H1 (cell line): ENCODE data around the gene BRD9. TPM values are rescaled to one million over a fixed set of nuclear protein-coding genes. Genes with fewer than 3 reads are reported as not detected.

Source experiments
- CTCF ChIA-PET: fragments of 300-600 bp; sonication (Branson Sonifier 250); formaldehyde crosslinking; loops from one replicate; lab custom pipeline; 2021; ENCODE audit not compliant: partially characterized antibody; lab: Charles Lee
- POLR2A ChIA-PET: fragments of 300-600 bp; sonication (Branson Sonifier 250); formaldehyde crosslinking; loops from one replicate; lab custom pipeline; 2021; ENCODE audit warnings: inconsistent platforms; ENCODE audit not compliant: partially characterized antibody; lab: Charles Lee
- DNase-seq, 2 experiments: peaks; one replicate each; pipeline versions ENCODE4 v3.0.0 to v3.0.0-alpha.2; 2010 to 2022; ENCODE audit warnings: low spot score in 2 of 2, low read depth in 1 of 2, mixed read lengths in 1 of 2
- FAIRE-seq: peaks from 2 replicates; lab custom pipeline; 2011; peaks lifted over from hg19 to GRCh38; lab: Jason Lieb, UNC
- H2AFZ ChIP-seq: 2 replicates; pipeline ENCODE4 v1.8.1; 2012; ENCODE audit warnings: low read length, inconsistent platforms
- H2AK5ac ChIP-seq: 2 replicates; pipeline ENCODE4 v1.6.1; 2013; ENCODE audit warnings: low read depth, low read length
- H2BK120ac ChIP-seq: replicated peaks from 2 replicates; pipeline ENCODE3; 2013; ENCODE audit warnings: low read depth, low read length, inconsistent platforms
- H2BK12ac ChIP-seq: 2 replicates; pipeline ENCODE4 v1.6.1; 2013; ENCODE audit warnings: low read depth, low read length
- H2BK15ac ChIP-seq: 2 replicates; pipeline ENCODE4 v1.6.1; 2013; ENCODE audit warnings: low read length
- H2BK20ac ChIP-seq: 2 replicates; pipeline ENCODE4 v1.6.1; 2013; ENCODE audit warnings: low read length
- H2BK5ac ChIP-seq: 2 replicates; pipeline ENCODE4 v1.6.1; 2013; ENCODE audit warnings: low read depth, low read length
- H3K14ac ChIP-seq: 2 replicates; pipeline ENCODE4 v1.6.1; 2013; ENCODE audit warnings: inconsistent platforms; ENCODE audit not compliant: insufficient read length
- H3K18ac ChIP-seq: 2 replicates; pipeline ENCODE4 v1.6.1; 2013; ENCODE audit warnings: low read length; ENCODE audit errors: extremely low read depth
- H3K23ac ChIP-seq: 2 replicates; pipeline ENCODE4 v1.6.1; 2013; ENCODE audit warnings: inconsistent platforms; ENCODE audit not compliant: insufficient read length
- H3K23me2 ChIP-seq: 2 replicates; pipeline ENCODE4 v1.6.1; 2013; ENCODE audit warnings: low read depth, low read length
- H3K27ac ChIP-seq: 2 replicates; pipeline ENCODE4 v1.6.1; 2011; ENCODE audit warnings: low read depth, low read length, inconsistent platforms
- H3K27me3 ChIP-seq, 4 experiments: replicated peaks in 1 of 4; 1 replicate in 1 of 4; 2 replicates in 3 of 4; pipeline versions ENCODE4 v1.6.1 to v1.8.1; 2011 to 2013; ENCODE audit warnings: low read length in 3 of 4, mild to moderate bottlenecking in 3 of 4, inconsistent platforms in 2 of 4, mixed read lengths in 2 of 4, moderate library complexity in 1 of 4; ENCODE audit not compliant: control insufficient read depth in 3 of 4, insufficient read depth in 3 of 4; ENCODE audit errors: extremely low read depth in 1 of 4
- H3K36me3 ChIP-seq, 4 experiments: 2 replicates each; pipeline versions ENCODE4 v1.6.1 to v1.8.1; 2011 to 2013; ENCODE audit warnings: mild to moderate bottlenecking in 4 of 4, low read length in 3 of 4, moderate library complexity in 2 of 4, control low read depth in 1 of 4, inconsistent platforms in 1 of 4; ENCODE audit not compliant: insufficient read depth in 4 of 4, control insufficient read depth in 2 of 4
- H3K4ac ChIP-seq: replicated peaks from 2 replicates; pipeline ENCODE3; 2013; ENCODE audit warnings: low read length, low read depth, mixed read lengths, inconsistent platforms; ENCODE audit not compliant: insufficient read length
- H3K4me1 ChIP-seq, 4 experiments: replicated peaks in 1 of 4; 1 replicate in 1 of 4; 2 replicates in 3 of 4; pipeline versions ENCODE4 v1.6.1 to v1.8.1; 2011 to 2013; ENCODE audit warnings: low read length in 3 of 4, inconsistent platforms in 2 of 4, mixed read lengths in 1 of 4; ENCODE audit not compliant: insufficient read depth in 4 of 4, control insufficient read depth in 3 of 4
- H3K4me2 ChIP-seq, 2 experiments: 2 replicates each; pipeline versions ENCODE4 v1.6.1 to v1.8.1; 2011 to 2013; ENCODE audit warnings: low read depth in 2 of 2, low read length in 2 of 2, control low read depth in 1 of 2, inconsistent platforms in 1 of 2, mild to moderate bottlenecking in 1 of 2; ENCODE audit not compliant: insufficient read depth in 1 of 2
- H3K4me3 ChIP-seq, 4 experiments: fragments of 200-600, 300-600 bp in 1 of 4; sonication (generic), shearing (Covaris generic), sonication (Bioruptor Twin) in 1 of 4; 2 replicates each; pipeline versions ENCODE4 v1.5.1 to v1.8.1; 2011 to 2016; ENCODE audit warnings: low read length in 4 of 4, low read depth in 3 of 4, control low read depth in 2 of 4, inconsistent platforms in 2 of 4, mild to moderate bottlenecking in 2 of 4, mixed read lengths in 1 of 4, moderate library complexity in 1 of 4; ENCODE audit not compliant: insufficient read depth in 2 of 4; ENCODE audit errors: extremely low read depth in 1 of 4
- H3K56ac ChIP-seq: replicated peaks from 2 replicates; pipeline ENCODE3; 2013; ENCODE audit warnings: low read depth, mild to moderate bottlenecking, mixed read lengths, low read length, inconsistent platforms; ENCODE audit not compliant: insufficient read length
- H3K79me1 ChIP-seq: 2 replicates; pipeline ENCODE4 v1.6.1; 2013; ENCODE audit warnings: low read depth, low read length, control low read depth
- H3K79me2 ChIP-seq, 2 experiments: 2 replicates each; pipeline versions ENCODE4 v1.6.1 to v1.8.1; 2012 to 2013; ENCODE audit warnings: low read length in 2 of 2, mild to moderate bottlenecking in 2 of 2, inconsistent platforms in 1 of 2; ENCODE audit not compliant: insufficient read depth in 2 of 2, control insufficient read depth in 1 of 2
- H3K9ac ChIP-seq, 4 experiments: replicated peaks in 1 of 4; 1 replicate in 1 of 4; 2 replicates in 3 of 4; pipeline versions ENCODE4 v1.6.1 to v1.8.1; 2011 to 2013; ENCODE audit warnings: low read depth in 3 of 4, low read length in 3 of 4, control low read depth in 2 of 4, mild to moderate bottlenecking in 2 of 4, moderate library complexity in 2 of 4, inconsistent platforms in 1 of 4; ENCODE audit errors: extremely low read depth in 1 of 4
- H3K9me3 ChIP-seq, 2 experiments: 2 replicates each; pipeline versions ENCODE4 v1.6.1 to v1.8.1; 2012 to 2013; ENCODE audit warnings: mild to moderate bottlenecking in 2 of 2, moderate library complexity in 2 of 2, control low read depth in 1 of 2, inconsistent platforms in 1 of 2, low read depth in 1 of 2, low read length in 1 of 2, mixed read lengths in 1 of 2; ENCODE audit not compliant: insufficient read depth in 2 of 2
- H4K20me1 ChIP-seq, 2 experiments: replicated peaks in 1 of 2; 2 replicates each; pipeline versions ENCODE3 to v1.8.1; 2011 to 2013; ENCODE audit warnings: inconsistent platforms in 2 of 2, low read length in 2 of 2, mild to moderate bottlenecking in 1 of 2; ENCODE audit not compliant: insufficient read depth in 2 of 2, control insufficient read depth in 1 of 2
- H4K5ac ChIP-seq: 2 replicates; pipeline ENCODE4 v1.6.1; 2013; ENCODE audit warnings: low read length, low read depth, mixed read lengths, inconsistent platforms; ENCODE audit not compliant: insufficient read length
- H4K8ac ChIP-seq: 2 replicates; pipeline ENCODE4 v1.8.0; 2013; ENCODE audit warnings: mild to moderate bottlenecking, moderate library complexity, low read length, inconsistent platforms; ENCODE audit not compliant: insufficient read depth; ENCODE audit errors: extremely low read depth
- H4K91ac ChIP-seq: replicated peaks from 2 replicates; pipeline ENCODE3; 2013; ENCODE audit warnings: low read length, mixed read lengths, inconsistent platforms; ENCODE audit not compliant: insufficient read length
- BRCA1 ChIP-seq: IDR thresholded peaks from 2 replicates; pipeline ENCODE4 v1.6.1; 2012; ENCODE audit warnings: low read depth, low read length, improper control_type of control experiment
- WGBS, 2 experiments: shearing (Covaris generic) in 1 of 2; methylation state at CpG; one replicate each; pipeline versions ENCODE4 v1.1.6 to v1.1.7; 2013 to 2015; ENCODE audit warnings: low lambda C conversion rate in 2 of 2, mixed read lengths in 2 of 2, inconsistent platforms in 1 of 2, low coverage in 1 of 2, missing lambda C conversion rate in 1 of 2; ENCODE audit not compliant: insufficient replicate concordance in 2 of 2, insufficient coverage in 1 of 2, insufficient read length in 1 of 2; ENCODE audit errors: extremely low coverage in 1 of 2, missing lambda C conversion rate in 1 of 2; 5-methylcytosine and 5-hydroxymethylcytosine counted together
- polyA plus RNA-seq, 7 experiments: library from polyadenylated mRNA; depleted of rRNA in 3 of 7; stranded (reverse) in 5 of 7; unstranded in 2 of 7; fragments of >200 nt in 5 of 7; fragments of 200-250 nt in 2 of 7; gene quantifications; 1 replicate in 5 of 7; 2 replicates in 1 of 7; 4 replicates in 1 of 7; pipeline versions ENCODE4 v1.2.1 to v1.2.3, GENCODE V29; 2011 to 2013; ENCODE audit warnings: missing spikeins in 2 of 7, mixed read lengths in 2 of 7
- total RNA-seq: library from RNA; stranded (reverse); fragmentation: NEBNext Ultra II Directional; extraction: Animal tissue kit (Norgen Biotek cat#: 25700); gene quantifications from 2 replicates; pipeline ENCODE4 v1.2.1, GENCODE V29; 2021

The BRD9 gene
- total and polyA plus RNA-seq, 2 of the 8 experiments (the other 6 are each of a cell fraction or from before 2014, with no cell fraction given): 9.3 to 49.4 TPM

GRCh38 chr5:922436-923280, 30.1 kb upstream of the BRD9 start:
- WGBS, 2 experiments: 90% methylated on average over 17 of the region's 17 CpGs; no CpG with 5 or more reads in 1 of the 2 experiments
- peaks cover 0 to 9% (median 2%) of the 10 kb centered on the region in 4 experiments; a peak in 4 of 8 replicates for H3K36me3 ChIP-seq
- H2AFZ ChIP-seq: no peak overlapping the region
- H3K18ac ChIP-seq: no peak overlapping the region
- H3K14ac ChIP-seq: no peak overlapping the region
- no peak overlapping the region for H3K23ac ChIP-seq
- ChIA-PET POLR2A (interaction anchor here (0.9 to 1.1 kb wide), 2 partner anchors 74 to 593 kb away, joined by 3 read pairs; no protein-coding TSS in a partner anchor), CTCF (interaction anchor here (1.0 to 6.8 kb wide), 18 partner anchors 9 to 283 kb away, joined by 3 to 64 read pairs (median 5); partner anchors contain the start of gene NKD2)
- no peak overlapping the region for H3K56ac ChIP-seq
- H3K9ac ChIP-seq: no peak overlapping the region
- no peak overlapping the region for H2AK5ac ChIP-seq
- peaks cover 1 to 2% of the 10 kb centered on the region in 2 experiments for H4K20me1 ChIP-seq
- H3K9me3 ChIP-seq: no peaks in the 10 kb centered on the region
- no peak overlapping the region for H2BK5ac ChIP-seq
- no peak overlapping the region for H3K4ac ChIP-seq
- H3K27me3 ChIP-seq: peaks cover 3 to 20% (median 16%) of the 10 kb centered on the region in 4 experiments
- no peak overlapping the region for H4K91ac ChIP-seq
- no peak overlapping the region for H3K27ac ChIP-seq
- no peak overlapping the region for H2BK15ac ChIP-seq
- DNase-seq (no peak), FAIRE-seq (no peak)
- H4K8ac ChIP-seq: no peak overlapping the region
- peaks cover 7% of the 10 kb centered on the region; the same call in 1 of the 2 replicates for H3K23me2 ChIP-seq
- no peaks in the 10 kb centered on the region for H3K79me1 ChIP-seq
- no peak overlapping the region for H3K4me2 ChIP-seq
- H2BK120ac ChIP-seq: no peak overlapping the region
- no peak overlapping the region for H2BK20ac ChIP-seq
- no peak overlapping the region for H2BK12ac ChIP-seq
- no peak overlapping the region for H3K4me3 ChIP-seq
- H3K79me2 ChIP-seq: no peaks in the 10 kb centered on the region
- peaks cover 0 to 4% (median 3%) of the 10 kb centered on the region in 4 experiments; a peak in 3 of 7 replicates for H3K4me1 ChIP-seq
- H4K5ac ChIP-seq: no peak overlapping the region
- no peak for TF ChIP-seq BRCA1
